OCI-LY7 (cell line): ENCODE results near the gene MOB3B. TPM values are rescaled to one million over a fixed set of nuclear protein-coding genes. Genes with fewer than 3 reads are reported as not detected.

Experiments
- BruUV-seq: library from RNA; stranded (reverse); fragments of 400-500 nt; replicated peaks from 2 replicates; lab custom pipeline; 2021; lab: Mats Ljungman, UMichigan
- CTCF ChIA-PET: fragments of 300-600 bp; sonication (Branson Sonifier 250); formaldehyde crosslinking; loops from one replicate; lab custom pipeline; 2022; ENCODE audit warnings: antibody characterized with exemption; ENCODE audit not compliant: unreplicated experiment; lab: Charles Lee
- POLR2A ChIA-PET: fragments of 300-600 bp; sonication (Branson Sonifier 250); formaldehyde crosslinking; loops from one replicate; lab custom pipeline; 2022; ENCODE audit warnings: antibody characterized with exemption; lab: Charles Lee
- DNase-seq: peaks from one replicate; pipeline ENCODE4 v3.0.0-alpha.2; 2015; ENCODE audit warnings: low spot score
- H2AFZ ChIP-seq: fragments of 200-600 bp; sonication (generic), shearing (Covaris generic); 2 replicates; pipeline ENCODE4 v1.6.1; 2014; ENCODE audit warnings: mild to moderate bottlenecking, antibody characterized with exemption, low read length, moderate library complexity
- H3K27ac ChIP-seq: fragments of 200-600 bp; sonication (generic); 2 replicates; pipeline ENCODE4 v1.5.1; 2014; ENCODE audit warnings: mixed run types, low read depth, mild to moderate bottlenecking, moderate library complexity, low read length, inconsistent platforms; ENCODE audit not compliant: poor library complexity, severe bottlenecking
- H3K36me3 ChIP-seq: fragments of 200-600 bp; sonication (generic); 2 replicates; pipeline ENCODE4 v1.6.1; 2014; ENCODE audit warnings: mild to moderate bottlenecking, antibody characterized with exemption, low read length, moderate library complexity, mixed read lengths; ENCODE audit not compliant: insufficient read depth
- H3K4me1 ChIP-seq: fragments of 200-600 bp; sonication (generic); 2 replicates; pipeline ENCODE4 v1.5.1; 2014; ENCODE audit warnings: mild to moderate bottlenecking, low read length; ENCODE audit not compliant: insufficient read depth, poor library complexity, severe bottlenecking
- H3K4me2 ChIP-seq: fragments of 200-600 bp; sonication (generic); 2 replicates; pipeline ENCODE4 v1.6.1; 2014; ENCODE audit warnings: mild to moderate bottlenecking, low read length
- H3K4me3 ChIP-seq: fragments of 200-600 bp; sonication (generic); 2 replicates; pipeline ENCODE4 v1.5.1; 2014; ENCODE audit warnings: mild to moderate bottlenecking, low read depth, low read length; ENCODE audit not compliant: poor library complexity, severe bottlenecking
- H3K79me2 ChIP-seq: fragments of 200-600 bp; sonication (generic); 2 replicates; pipeline ENCODE4 v1.6.1; 2016; ENCODE audit warnings: low read depth, mild to moderate bottlenecking, low read length, moderate library complexity, mixed read lengths; ENCODE audit not compliant: insufficient read depth
- H3K9me2 ChIP-seq: fragments of 200-600 bp; sonication (generic); 2 replicates; pipeline ENCODE4 v1.6.1; 2016; ENCODE audit warnings: mild to moderate bottlenecking, low read length, mixed read lengths; ENCODE audit not compliant: insufficient read depth
- H3K9me3 ChIP-seq: fragments of 200-600 bp; sonication (generic); 2 replicates; pipeline ENCODE4 v1.6.1; 2014; ENCODE audit warnings: mild to moderate bottlenecking, mixed run types, low read length, mixed read lengths
- H4K20me1 ChIP-seq: fragments of 200-600 bp; sonication (generic); 2 replicates; pipeline ENCODE4 v1.6.1; 2014; ENCODE audit warnings: mild to moderate bottlenecking, antibody characterized with exemption, low read length, moderate library complexity, mixed read lengths; ENCODE audit not compliant: insufficient read depth
- EZH2phosphoT487 ChIP-seq: fragments of 200-600 bp; sonication (generic); IDR thresholded peaks from 2 replicates; pipeline ENCODE4 v1.6.1; 2018; ENCODE audit warnings: low read depth, borderline replicate concordance, mild to moderate bottlenecking, mixed run types, antibody characterized with exemption, low read length, moderate library complexity, mixed read lengths
- intact Hi-C: fragments of 100-400 bp; cut with micrococcal nuclease; formaldehyde crosslinking; loops from one replicate; pipeline ENCODE4 v1.10.0; 2022; ENCODE audit not compliant: unreplicated experiment
- total RNA-seq, 2 experiments: library from RNA; depleted of rRNA in 1 of 2; stranded (reverse); fragments of >200 nt in 1 of 2; shearing (Covaris generic) in 1 of 2; gene quantifications; 2 replicates each; pipeline ENCODE4 v1.2.3, GENCODE V29; 2014 to 2022
- TF ChIP-seq, protein P1 (sequence below): fragments of 200-600 bp; sonication (generic); conservative IDR thresholded peaks from 2 replicates; pipeline ENCODE4 v1.5.1; 2014; ENCODE audit warnings: mild to moderate bottlenecking, antibody characterized with exemption, low read length, moderate library complexity, mixed read lengths

MOB3B gene
- total RNA-seq, 2 experiments from 2014 or later = 0.04 TPM; not detected in 1

DNA sequence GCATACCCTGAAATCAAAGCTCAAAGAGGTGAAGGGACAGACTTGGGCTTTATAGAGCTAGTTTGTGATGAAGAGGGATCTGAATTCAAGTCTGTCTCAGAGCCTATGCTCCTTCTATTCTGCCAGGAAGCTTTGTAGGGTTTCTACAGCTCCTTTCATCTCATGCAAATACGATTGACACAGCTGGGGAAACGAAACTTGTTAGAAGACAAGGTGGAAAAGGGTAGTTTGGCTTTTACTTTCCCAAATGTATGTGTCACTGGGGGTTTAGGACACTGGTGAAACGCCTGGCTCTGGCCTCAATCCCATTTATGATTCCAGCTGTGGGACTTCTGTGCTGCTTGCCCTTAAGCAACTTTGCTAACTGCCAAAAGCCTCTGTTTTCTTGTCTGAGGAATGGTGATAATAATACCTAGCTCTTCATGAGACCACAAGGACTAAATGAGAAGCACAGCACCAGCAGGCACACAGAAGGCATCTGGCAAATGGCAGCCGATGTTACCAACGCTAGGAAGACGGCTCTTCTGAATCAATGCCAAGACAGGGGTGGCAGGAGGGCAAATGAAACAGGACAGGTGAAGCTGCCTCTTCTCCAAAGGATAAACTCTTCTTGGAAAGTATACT, 162.3 kb downstream of the MOB3B start:
- no peak for TF ChIP-seq EZH2phosphoT487
- TF ChIP-seq, protein P1, sequence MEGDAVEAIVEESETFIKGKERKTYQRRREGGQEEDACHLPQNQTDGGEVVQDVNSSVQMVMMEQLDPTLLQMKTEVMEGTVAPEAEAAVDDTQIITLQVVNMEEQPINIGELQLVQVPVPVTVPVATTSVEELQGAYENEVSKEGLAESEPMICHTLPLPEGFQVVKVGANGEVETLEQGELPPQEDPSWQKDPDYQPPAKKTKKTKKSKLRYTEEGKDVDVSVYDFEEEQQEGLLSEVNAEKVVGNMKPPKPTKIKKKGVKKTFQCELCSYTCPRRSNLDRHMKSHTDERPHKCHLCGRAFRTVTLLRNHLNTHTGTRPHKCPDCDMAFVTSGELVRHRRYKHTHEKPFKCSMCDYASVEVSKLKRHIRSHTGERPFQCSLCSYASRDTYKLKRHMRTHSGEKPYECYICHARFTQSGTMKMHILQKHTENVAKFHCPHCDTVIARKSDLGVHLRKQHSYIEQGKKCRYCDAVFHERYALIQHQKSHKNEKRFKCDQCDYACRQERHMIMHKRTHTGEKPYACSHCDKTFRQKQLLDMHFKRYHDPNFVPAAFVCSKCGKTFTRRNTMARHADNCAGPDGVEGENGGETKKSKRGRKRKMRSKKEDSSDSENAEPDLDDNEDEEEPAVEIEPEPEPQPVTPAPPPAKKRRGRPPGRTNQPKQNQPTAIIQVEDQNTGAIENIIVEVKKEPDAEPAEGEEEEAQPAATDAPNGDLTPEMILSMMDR = no peak
- ChIA-PET POLR2A (interaction anchor here (1.0 to 1.1 kb wide), 2 partner anchors 14 to 20 kb away, joined by 3 to 5 read pairs; no protein-coding TSS in a partner anchor), CTCF (no interaction called here)
- intact Hi-C loops = no loop called here
- Histone ChIP-seq H3K9me3 (no peaks in the 10 kb centered on the region), H3K36me3 (no peaks in the 10 kb centered on the region), H2AFZ (no peak overlapping the region), H3K4me3 (no peak overlapping the region), H3K9me2 (no peaks in the 10 kb centered on the region), H3K27ac (no peak overlapping the region), H3K4me2 (peak overlapping the region; percentile 39; the same call in 1 of the 2 replicates), H4K20me1 (no peaks in the 10 kb centered on the region), H3K79me2 (no peaks in the 10 kb centered on the region), H3K4me1 (peaks cover 29% of the 10 kb centered on the region)
- DNase-seq = peak; percentile 51
- no TSS peak for BruUV-seq

DNA sequence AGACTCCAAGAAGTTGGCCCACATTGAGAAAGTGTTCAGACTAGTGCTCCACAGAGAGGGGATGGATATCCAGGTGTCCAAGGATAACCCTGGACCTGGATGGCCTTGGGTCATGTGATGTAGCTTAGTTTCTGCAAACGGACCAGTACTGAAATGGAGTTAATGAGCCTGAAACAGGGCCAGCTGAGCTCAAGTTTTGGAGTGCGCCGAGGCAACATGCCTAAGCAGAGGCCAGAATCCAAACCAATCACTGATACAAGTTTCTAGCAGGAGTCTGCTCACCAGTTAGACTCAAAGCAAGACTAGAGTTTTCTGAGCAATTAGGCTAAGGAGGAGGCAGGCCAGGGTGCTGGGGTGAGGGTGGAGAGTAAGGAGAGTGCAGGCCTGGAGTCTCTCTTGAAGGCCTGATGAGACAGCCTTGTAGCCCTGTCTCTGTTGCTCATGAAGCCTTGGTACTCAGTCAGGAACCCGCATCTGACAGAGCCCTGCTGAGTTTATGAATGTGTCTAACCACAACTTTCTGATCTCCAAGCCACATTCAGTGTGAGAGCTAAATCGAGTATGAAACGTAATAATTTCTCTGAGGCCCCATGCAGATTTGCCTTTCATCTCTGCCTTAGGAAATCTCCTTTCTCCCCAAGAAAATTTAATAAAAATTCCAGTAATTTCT, 163.8 kb downstream of the MOB3B start:
- Histone ChIP-seq H3K4me2 (no peak overlapping the region), H3K4me1 (peaks cover 29% of the 10 kb centered on the region), H3K27ac (no peak overlapping the region), H3K9me3 (no peaks in the 10 kb centered on the region), H3K4me3 (no peak overlapping the region), H3K79me2 (no peaks in the 10 kb centered on the region), H2AFZ (no peak overlapping the region), H4K20me1 (no peaks in the 10 kb centered on the region), H3K36me3 (no peaks in the 10 kb centered on the region), H3K9me2 (no peaks in the 10 kb centered on the region)
- POLR2A ChIA-PET = interaction anchor here (0.5 to 0.8 kb wide), 3 partner anchors 12 to 59 kb away, joined by 3 to 5 read pairs (median 4); no protein-coding TSS in a partner anchor
- CTCF ChIA-PET = no interaction called here
- intact Hi-C loops = no loop called here
- DNase-seq = no peak
- TF ChIP-seq, protein P1 = no peak
- TF ChIP-seq EZH2phosphoT487 = no peak
- BruUV-seq = no TSS peak
